Measurements from ENCODE around the gene G6PC1.
"Not testable (repeated sequence)": the region's sequence is repeated elsewhere in the genome, so short reads cannot be mapped to it uniquely, and the experiment has no call there.

The G6PC1 gene

DNA sequence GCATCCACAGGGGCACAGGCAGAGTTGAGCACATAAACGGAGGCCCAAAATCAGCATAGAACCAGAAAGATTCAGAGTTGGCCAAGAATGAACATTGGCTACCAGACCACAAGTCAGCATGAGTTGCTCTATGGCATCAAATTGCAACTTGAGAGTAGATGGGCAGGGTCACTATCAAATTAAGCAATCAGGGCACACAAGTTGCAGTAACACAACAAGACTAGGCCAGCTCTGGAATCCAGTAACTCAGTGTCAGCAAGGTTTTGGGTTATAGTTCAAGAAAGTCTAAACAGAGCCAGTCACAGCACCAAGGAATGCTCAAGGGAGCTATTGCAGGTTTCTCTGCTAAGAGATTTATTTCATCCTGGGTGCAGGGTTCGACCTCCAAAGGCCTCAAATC lies 12.9 kb downstream of the G6PC1 start:
- H3K9ac ChIP-seq (ENCODE audit: low read depth, low read length) = no peak overlapping the region
- no peak overlapping the region for H3K27ac ChIP-seq (ENCODE audit: low read length)
- no peaks in the 10 kb centered on the region for H3K27me3 ChIP-seq (ENCODE audit: insufficient read depth, low read length)

DNA sequence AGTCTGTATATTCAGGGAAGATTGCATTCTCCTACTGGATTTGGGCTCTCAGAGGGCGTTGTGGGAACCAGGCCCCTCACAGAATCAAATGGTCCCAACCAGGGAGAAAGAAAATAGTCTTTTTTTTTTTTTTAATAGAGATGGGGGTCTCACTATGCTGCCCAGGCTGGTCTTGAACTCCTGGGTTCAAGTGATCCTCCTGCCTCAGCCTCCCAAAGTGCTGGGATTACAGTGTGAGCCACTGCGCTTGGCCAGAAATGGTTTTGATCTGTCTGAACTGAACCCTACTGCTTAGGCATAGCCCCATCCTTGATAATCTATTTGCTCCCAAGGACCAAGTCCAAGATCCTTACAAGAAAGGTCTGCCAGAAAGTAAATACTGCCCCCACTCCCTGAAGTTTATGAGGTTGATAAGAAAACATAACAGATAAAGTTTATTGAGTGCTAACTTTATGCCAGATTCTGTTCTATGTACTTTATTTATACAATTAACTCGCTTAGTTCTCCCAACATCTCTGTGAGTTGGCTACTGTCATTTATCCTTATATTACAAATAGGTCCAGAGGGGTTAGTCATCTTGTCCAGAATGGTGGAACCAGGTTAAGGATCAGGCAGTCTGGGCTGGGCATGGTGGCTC lies 13.5 kb downstream of the G6PC1 start:
- Histone ChIP-seq H3K27ac (ENCODE audit: low read length) (no peak overlapping the region), H3K4me3 (ENCODE audit: low read length) (no peak overlapping the region), H3K9ac (ENCODE audit: low read depth, low read length) (no peak overlapping the region), H3K27me3 (ENCODE audit: insufficient read depth, low read length) (no peaks in the 10 kb centered on the region), H3K9me3 (ENCODE audit: insufficient read depth, low read depth, low read length) (no peaks in the 10 kb centered on the region), H3K4me1 (ENCODE audit: insufficient read depth, low read length) (peaks cover 4% of the 10 kb centered on the region; the same call in 1 of the 2 replicates), H3K36me3 (ENCODE audit: insufficient read depth, low read depth, low read length) (no peaks in the 10 kb centered on the region)

More for the DNA sequence above, 12.9 kb downstream of the G6PC1 start:
- H3K4me1 ChIP-seq (ENCODE audit: insufficient read depth, low read length) = peaks cover 4% of the 10 kb centered on the region; the same call in 1 of the 2 replicates
- H3K4me3 ChIP-seq (ENCODE audit: low read length) = no peak overlapping the region
- no peaks in the 10 kb centered on the region for H3K9me3 ChIP-seq (ENCODE audit: insufficient read depth, low read depth, low read length)
- H3K36me3 ChIP-seq (ENCODE audit: insufficient read depth, low read depth, low read length) = no peaks in the 10 kb centered on the region

DNA sequence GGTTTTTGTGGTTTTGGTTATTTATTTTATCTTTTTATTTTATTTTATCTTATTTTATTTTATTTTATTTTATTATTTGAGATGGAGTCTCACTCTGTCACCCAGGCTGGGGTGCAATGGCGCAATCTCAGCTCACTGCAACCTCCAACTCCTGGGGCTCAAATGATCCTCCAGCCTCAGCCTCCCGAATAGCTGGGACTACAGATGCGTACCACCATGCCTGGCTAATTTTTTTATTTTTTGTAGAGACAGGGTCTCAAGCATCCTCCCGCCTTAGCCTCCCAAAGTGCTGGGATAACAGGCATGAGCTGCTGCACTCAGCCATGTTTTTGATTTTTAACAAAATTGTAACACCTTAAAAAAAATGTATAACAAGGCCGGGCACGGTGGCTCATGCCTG lies 14.7 kb downstream of the G6PC1 start:
- not testable (repeated sequence) for H3K27me3 ChIP-seq (ENCODE audit: insufficient read depth, low read length); H3K9me3 ChIP-seq (ENCODE audit: insufficient read depth, low read depth, low read length); H3K4me1 ChIP-seq (ENCODE audit: insufficient read depth, low read length); H3K36me3 ChIP-seq (ENCODE audit: insufficient read depth, low read depth, low read length); H3K9ac ChIP-seq (ENCODE audit: low read depth, low read length); H3K4me3 ChIP-seq (ENCODE audit: low read length); H3K27ac ChIP-seq (ENCODE audit: low read length)

GRCh38 chr17:42916388-42917235 lies 16.0 kb downstream of the G6PC1 start:
- H3K4me1 ChIP-seq (ENCODE audit: insufficient read depth, low read length); H3K27ac ChIP-seq (ENCODE audit: low read length); H3K9ac ChIP-seq (ENCODE audit: low read depth, low read length); H3K9me3 ChIP-seq (ENCODE audit: insufficient read depth, low read depth, low read length); H3K27me3 ChIP-seq (ENCODE audit: insufficient read depth, low read length); H3K4me3 ChIP-seq (ENCODE audit: low read length); H3K36me3 ChIP-seq (ENCODE audit: insufficient read depth, low read depth, low read length): not testable (repeated sequence)

GRCh38 chr17:42917236-42917603 lies 16.6 kb downstream of the G6PC1 start:
- Histone ChIP-seq H3K27ac (ENCODE audit: low read length) (no peak overlapping the region), H3K36me3 (ENCODE audit: insufficient read depth, low read depth, low read length) (no peaks in the 10 kb centered on the region), H3K27me3 (ENCODE audit: insufficient read depth, low read length) (no peaks in the 10 kb centered on the region), H3K9me3 (ENCODE audit: insufficient read depth, low read depth, low read length) (no peaks in the 10 kb centered on the region), H3K4me3 (ENCODE audit: low read length) (no peak overlapping the region), H3K4me1 (ENCODE audit: insufficient read depth, low read length) (peaks cover 6% of the 10 kb centered on the region; the same call in 1 of the 2 replicates), H3K9ac (ENCODE audit: low read depth, low read length) (no peak overlapping the region)

DNA sequence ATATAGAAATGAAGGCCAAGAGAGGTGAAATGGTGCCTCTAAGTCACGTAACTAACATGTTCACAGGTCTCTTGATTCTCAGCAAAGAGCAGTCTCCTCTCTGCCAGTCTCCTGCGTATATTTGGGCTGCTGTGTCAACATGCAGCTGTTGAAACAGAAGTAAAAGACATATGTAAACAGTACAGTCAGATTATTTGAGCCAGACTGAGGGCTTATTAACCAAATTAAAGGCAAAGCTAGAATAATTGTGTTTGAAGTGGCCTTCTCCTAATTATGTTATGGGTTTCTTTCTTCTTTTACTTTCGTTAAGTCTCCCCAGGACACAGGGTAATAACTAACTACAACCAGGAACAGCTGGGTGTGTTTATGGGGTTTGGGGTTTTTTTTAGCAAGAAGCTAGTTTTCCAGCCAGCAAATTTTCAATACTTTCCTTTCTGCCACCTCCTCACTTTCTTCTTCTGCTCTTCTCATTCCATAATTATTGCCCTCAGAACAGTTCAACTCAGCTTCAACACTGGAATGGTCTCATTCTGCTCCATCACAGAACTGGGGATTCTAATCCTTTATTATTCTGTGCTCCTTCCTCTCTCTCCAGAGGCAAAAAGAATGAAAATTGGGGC lies 18.4 kb downstream of the G6PC1 start:
- Histone ChIP-seq H3K4me1 (ENCODE audit: insufficient read depth, low read length) (peaks cover 6% of the 10 kb centered on the region; the same call in 1 of the 2 replicates), H3K9me3 (ENCODE audit: insufficient read depth, low read depth, low read length) (no peaks in the 10 kb centered on the region), H3K4me3 (ENCODE audit: low read length) (no peak overlapping the region), H3K27ac (ENCODE audit: low read length) (no peak overlapping the region), H3K36me3 (ENCODE audit: insufficient read depth, low read depth, low read length) (no peaks in the 10 kb centered on the region), H3K27me3 (ENCODE audit: insufficient read depth, low read length) (no peaks in the 10 kb centered on the region), H3K9ac (ENCODE audit: low read depth, low read length) (no peak overlapping the region)

DNA sequence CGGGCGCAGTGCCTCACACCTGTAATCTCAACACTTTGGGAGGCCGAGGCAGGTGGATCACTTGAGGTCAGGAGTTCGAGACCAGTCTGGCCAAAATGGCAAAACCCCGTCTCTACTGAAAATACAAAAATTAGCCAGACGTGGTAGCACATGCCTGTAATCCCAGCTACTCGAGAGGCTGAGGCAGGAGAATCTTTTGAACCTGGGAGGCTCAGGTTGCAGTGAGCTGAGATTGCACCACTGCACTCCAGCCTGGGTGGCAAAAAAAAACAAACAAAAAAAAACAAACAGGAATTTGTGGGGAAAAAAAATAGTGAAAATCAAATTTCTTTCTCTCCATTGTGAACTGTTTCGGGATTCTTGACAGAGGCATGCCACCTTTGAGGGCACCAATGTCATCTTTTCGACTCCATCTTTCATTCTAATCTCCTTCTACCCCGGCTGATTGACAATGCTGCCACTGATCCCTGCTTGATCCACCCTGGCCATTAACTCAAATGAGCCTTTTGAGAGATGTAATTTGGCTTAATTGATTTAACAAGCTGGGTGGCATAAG lies 19.0 kb downstream of the G6PC1 start:
- H3K27ac ChIP-seq (ENCODE audit: low read length); H3K9ac ChIP-seq (ENCODE audit: low read depth, low read length); H3K4me1 ChIP-seq (ENCODE audit: insufficient read depth, low read length); H3K4me3 ChIP-seq (ENCODE audit: low read length); H3K36me3 ChIP-seq (ENCODE audit: insufficient read depth, low read depth, low read length); H3K9me3 ChIP-seq (ENCODE audit: insufficient read depth, low read depth, low read length); H3K27me3 ChIP-seq (ENCODE audit: insufficient read depth, low read length): not testable (repeated sequence)

DNA sequence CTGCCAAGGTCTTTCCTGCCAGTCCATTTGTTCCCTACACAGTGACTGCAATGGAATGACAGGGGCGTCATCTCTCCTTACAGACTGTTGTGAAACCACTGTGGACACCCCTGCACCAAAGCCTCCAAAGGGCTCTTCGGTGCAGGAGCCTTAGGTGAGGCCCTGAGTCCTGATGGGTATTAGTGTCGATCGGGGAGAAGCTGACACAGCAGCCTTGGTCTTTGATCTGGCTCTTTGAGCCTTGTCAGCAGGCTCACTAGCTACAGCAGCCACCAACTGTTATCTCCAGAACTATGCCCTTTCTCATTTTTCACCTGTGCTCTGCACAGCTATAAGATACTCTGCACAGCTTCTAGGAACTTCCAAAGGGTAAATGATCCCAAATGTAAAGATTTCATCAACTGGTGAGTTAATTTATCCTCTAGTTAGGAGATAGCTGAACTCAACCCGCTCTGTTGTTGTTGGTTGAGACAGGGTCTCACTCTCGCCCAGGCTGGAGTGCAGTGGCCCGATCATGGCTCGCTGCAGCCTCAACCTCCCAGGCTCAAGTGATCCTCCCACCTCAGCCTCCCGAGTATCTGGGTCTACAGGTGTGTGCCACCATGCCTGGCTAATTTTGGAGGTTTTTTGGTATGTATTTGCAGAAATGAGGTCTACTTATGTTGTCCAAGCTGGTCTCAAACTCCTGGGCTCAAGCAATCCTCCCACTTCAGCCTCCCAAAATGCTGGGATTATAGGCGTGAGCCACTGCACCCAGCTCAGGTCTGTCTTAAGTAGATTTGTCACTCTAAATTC lies 19.7 kb downstream of the G6PC1 start:
- no peak overlapping the region for H3K9ac ChIP-seq (ENCODE audit: low read depth, low read length)
- no peak overlapping the region for H3K27ac ChIP-seq (ENCODE audit: low read length)
- no peak overlapping the region for H3K4me3 ChIP-seq (ENCODE audit: low read length)
- no peaks in the 10 kb centered on the region for H3K9me3 ChIP-seq (ENCODE audit: insufficient read depth, low read depth, low read length)
- no peaks in the 10 kb centered on the region for H3K36me3 ChIP-seq (ENCODE audit: insufficient read depth, low read depth, low read length)
- peaks cover 6% of the 10 kb centered on the region; the same call in 1 of the 2 replicates for H3K4me1 ChIP-seq (ENCODE audit: insufficient read depth, low read length)
- no peaks in the 10 kb centered on the region for H3K27me3 ChIP-seq (ENCODE audit: insufficient read depth, low read length)

DNA sequence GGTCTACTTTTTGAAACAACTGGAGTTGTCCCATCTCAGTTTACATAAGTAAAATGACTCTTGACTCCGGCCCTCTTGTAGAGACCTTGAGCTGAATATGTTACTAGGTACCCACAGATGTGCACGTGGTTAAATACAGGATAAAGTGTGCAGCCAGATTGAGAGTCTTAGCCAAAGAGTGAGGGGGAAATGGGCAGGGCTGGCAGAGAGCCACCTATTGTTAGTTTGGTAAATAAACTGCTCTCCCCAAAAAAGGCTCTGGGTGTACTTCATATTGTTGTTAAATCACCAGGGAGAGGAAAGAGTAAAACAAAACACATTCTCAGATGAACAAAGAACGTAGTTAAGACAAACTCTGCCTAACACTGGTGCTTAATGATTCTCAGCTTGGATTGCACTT lies 20.3 kb downstream of the G6PC1 start:
- Histone ChIP-seq H3K9ac (ENCODE audit: low read depth, low read length) (no peak overlapping the region), H3K4me1 (ENCODE audit: insufficient read depth, low read length) (peaks cover 6% of the 10 kb centered on the region; the same call in 1 of the 2 replicates), H3K9me3 (ENCODE audit: insufficient read depth, low read depth, low read length) (no peaks in the 10 kb centered on the region), H3K4me3 (ENCODE audit: low read length) (no peak overlapping the region), H3K36me3 (ENCODE audit: insufficient read depth, low read depth, low read length) (no peaks in the 10 kb centered on the region), H3K27me3 (ENCODE audit: insufficient read depth, low read length) (no peaks in the 10 kb centered on the region), H3K27ac (ENCODE audit: low read length) (no peak overlapping the region)

DNA sequence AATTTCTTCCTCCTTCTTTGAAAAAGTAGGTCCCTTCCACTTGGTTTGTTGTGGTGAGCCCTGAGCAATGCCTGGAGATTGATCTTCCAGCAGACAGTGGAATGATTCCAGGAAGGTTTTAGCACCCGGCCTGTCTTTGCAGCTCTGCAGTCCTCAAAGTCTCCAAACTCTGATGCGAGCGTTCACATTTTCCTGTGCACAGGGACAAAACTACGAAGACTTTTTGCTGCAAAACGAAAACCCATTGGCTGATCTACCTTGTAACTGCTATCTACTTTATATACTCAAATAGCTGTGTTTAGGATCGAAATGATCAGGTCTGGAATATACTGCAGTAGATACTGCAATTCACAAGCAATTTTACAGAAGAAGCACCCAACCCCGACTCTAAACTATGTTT lies 21.7 kb downstream of the G6PC1 start:
- no peaks in the 10 kb centered on the region for H3K36me3 ChIP-seq (ENCODE audit: insufficient read depth, low read depth, low read length)
- H3K27ac ChIP-seq (ENCODE audit: low read length) = no peak overlapping the region
- H3K9me3 ChIP-seq (ENCODE audit: insufficient read depth, low read depth, low read length) = no peaks in the 10 kb centered on the region
- H3K27me3 ChIP-seq (ENCODE audit: insufficient read depth, low read length) = no peaks in the 10 kb centered on the region
- H3K4me3 ChIP-seq (ENCODE audit: low read length) = no peak overlapping the region
- no peak overlapping the region for H3K9ac ChIP-seq (ENCODE audit: low read depth, low read length)
- peaks cover 5% of the 10 kb centered on the region; the same call in 1 of the 2 replicates for H3K4me1 ChIP-seq (ENCODE audit: insufficient read depth, low read length)

DNA sequence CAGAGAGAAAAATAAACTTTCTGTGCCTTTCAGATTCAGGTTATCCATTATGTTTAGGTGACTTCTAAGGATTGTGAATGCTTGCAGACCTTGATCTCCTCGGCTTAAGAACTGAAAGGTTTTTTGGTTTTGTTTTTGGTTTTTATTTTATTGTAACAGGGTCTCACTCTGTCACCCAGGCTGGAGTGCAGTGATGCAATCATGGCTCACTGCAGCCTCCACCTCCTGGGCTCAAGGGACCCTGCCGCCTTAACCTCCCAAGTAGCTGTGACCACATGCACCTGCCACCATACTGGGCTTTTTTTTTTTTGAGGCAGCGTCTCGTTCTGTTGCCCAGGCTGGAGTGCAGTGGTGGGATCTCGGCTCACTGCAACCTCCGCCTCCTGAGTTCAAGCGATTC lies 22.9 kb downstream of the G6PC1 start:
- H3K9ac ChIP-seq (ENCODE audit: low read depth, low read length); H3K4me1 ChIP-seq (ENCODE audit: insufficient read depth, low read length); H3K36me3 ChIP-seq (ENCODE audit: insufficient read depth, low read depth, low read length); H3K27me3 ChIP-seq (ENCODE audit: insufficient read depth, low read length); H3K9me3 ChIP-seq (ENCODE audit: insufficient read depth, low read depth, low read length); H3K27ac ChIP-seq (ENCODE audit: low read length); H3K4me3 ChIP-seq (ENCODE audit: low read length): not testable (repeated sequence)

Data from iPS-20b (cell line).